C1 segment of cervical spinal cord (tissue), 14 donors: Measurements from ENCODE around the gene TRABD.
A peak's percentile ranks its signal among the peaks of the same experiment; 100 is the strongest.
"Not testable (repeated sequence)": the region's sequence is repeated elsewhere in the genome, so short reads cannot be mapped to it uniquely, and the experiment has no call there.

Experiments
- DNase-seq, 14 donors: peaks; one replicate each; lab custom pipeline; 2025; lab: John Stamatoyannopoulos, UW

The TRABD gene, protein sequence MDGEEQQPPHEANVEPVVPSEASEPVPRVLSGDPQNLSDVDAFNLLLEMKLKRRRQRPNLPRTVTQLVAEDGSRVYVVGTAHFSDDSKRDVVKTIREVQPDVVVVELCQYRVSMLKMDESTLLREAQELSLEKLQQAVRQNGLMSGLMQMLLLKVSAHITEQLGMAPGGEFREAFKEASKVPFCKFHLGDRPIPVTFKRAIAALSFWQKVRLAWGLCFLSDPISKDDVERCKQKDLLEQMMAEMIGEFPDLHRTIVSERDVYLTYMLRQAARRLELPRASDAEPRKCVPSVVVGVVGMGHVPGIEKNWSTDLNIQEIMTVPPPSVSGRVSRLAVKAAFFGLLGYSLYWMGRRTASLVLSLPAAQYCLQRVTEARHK

DNA sequence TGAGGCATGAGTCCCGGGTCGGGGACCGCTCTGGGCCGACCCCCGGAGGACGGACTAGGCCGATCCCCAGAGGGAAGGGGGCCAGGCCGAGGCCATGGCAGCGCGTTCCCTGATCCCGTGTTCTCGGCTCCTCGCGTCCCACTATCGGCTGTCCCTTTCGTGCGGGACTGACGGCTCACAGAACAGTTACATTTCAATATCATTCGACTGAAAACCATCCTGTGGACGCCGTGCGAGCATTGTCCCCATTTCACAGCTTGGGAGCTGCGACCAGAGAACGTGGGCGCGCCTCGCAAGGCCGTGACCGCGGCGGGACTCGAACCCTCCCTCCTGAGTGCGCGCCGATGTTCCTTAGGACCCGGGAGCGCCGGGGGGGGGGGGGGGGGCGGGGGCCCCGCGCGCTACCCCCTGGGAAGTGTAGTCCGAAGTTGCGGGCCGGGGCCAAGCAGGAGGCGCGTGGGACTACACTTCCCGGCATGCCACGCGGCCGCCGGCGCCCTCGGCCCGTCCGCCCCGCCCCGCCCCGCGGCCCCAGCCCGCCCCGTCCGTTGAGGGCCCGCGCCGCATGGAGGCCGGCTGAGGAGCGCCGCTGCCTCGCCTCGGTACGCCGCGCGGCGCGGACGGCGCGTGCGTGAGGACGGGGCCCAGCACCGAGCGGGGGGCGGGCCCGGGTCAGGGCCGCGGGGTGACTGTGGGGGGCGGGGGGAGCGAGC lies at the start of gene TRABD:
TSS of gene TRABD (plus strand) at position 539 of the 713 bp plus-strand sequence. CDS start 7,148 bp downstream, outside the sequence.
- peak in 13 of 14 donors; percentile 47 to 92 (median 79) for DNase-seq

GRCh38 chr22:50136581-50137015 lies 49.1 kb upstream of the TRABD start:
- no peak for DNase-seq

GRCh38 chr22:50137277-50137676 lies 48.4 kb upstream of the TRABD start:
- DNase-seq = not testable (repeated sequence)

DNA sequence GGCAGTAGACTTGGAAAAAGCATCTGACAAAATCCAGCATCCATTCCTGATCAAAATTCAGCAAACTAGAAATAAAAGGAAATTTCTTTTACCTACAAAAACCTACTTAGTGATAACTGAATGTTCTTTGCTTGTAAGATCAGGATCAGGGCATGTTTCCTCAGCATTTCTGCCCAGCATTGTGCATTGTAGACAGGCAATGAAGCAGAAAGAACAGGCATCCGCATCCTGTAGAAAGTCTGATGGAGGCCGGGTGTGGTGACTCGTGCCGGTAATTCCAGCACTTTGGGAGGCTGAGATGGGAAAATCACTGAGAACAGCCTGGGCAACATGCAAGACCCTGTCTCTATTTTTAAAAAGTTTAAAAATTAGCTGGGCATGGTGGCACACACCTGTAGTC lies 47.7 kb upstream of the TRABD start:
- DNase-seq = no peak

DNA sequence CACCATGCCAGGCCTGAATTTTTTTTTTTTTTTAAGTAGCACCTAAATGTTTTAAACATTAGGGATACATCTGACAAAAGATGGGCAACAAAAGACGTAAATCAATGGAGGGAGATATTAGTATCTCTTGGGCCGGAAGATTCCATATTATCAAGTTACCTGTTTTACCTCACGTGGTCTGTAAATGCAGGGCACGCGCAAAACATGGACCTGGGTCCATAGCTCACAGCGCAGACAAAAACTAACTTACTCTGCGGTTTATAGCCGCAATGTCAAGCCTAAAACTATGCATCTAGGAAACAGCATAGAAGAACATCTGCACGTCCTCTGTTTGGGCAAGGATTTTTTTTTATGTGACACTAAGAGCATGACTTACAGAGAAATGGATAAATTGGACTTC lies 46.7 kb upstream of the TRABD start:
- DNase-seq = no peak

DNA sequence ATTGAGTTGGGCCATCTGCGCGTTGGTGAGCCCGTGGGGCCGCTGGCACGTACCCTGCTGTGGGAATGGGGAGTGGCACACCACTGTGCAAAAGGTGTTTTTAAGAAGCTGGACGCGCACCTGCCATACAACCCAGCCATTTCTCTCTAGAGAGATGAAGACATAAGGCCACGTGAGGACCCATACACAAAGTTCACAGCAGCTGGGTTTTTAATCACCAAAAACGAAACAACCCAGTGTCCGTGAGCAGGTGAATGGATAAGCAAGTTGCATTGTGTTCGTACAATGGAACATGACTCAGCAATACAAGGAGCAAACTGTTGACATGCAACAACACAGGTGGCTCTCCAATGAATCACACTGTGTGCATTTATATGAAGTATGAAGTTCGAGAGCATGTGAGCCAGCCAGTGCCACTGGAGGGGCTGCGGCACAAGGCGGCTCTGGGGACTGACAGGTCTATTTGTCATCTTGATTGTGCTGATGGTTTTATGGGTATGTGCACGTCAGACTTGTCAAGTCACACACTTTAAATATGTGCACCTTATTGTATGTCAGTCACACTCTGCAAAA lies 45.8 kb upstream of the TRABD start:
- no peak for DNase-seq

- no peak for DNase-seq
Observed at GRCh38 chr22:50140615-50141014, 45.1 kb upstream of the TRABD start.

- DNase-seq = no peak
Observed at GRCh38 chr22:50141462-50141861, 44.3 kb upstream of the TRABD start.

DNA sequence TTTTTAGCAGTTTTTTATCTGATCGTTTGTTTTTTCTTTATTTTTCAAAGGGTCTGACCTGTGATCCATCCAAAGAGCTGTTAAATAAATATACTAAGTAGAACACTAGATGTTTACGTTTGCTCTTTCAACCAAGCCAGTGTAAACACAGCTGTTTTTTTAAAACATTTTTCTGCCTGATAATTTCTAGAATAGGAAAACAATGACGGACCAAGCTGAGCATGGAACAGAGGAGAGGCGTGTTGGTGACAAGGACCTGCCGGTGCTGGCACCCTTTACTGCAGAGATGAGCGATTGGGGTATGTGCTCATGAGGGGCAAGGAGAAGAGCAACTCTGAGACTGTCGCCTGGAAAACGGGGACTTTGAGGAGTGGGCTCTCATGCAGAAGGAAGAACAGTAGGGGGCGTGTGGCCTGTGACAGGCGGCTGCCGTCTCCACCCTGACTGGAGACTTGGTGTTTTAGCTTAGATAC lies 43.8 kb upstream of the TRABD start:
- no peak for DNase-seq

DNA sequence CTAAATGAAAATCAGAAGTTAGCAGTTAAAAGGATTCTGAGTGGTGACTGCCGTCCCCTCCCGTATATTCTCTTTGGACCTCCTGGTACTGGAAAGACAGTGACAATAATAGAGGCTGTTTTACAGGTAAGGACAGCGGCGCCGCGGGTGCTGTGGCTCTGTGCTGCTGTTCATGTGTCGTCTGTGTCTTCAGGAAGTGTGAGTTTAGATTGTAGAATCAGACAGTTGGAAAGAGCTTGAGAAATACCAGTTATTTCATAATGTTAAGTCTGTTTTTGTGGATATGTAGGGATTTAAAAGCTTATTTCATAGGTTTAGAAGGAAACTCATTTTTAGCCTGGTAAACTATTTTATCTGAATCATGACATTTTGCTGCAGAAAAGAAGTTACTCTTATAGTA lies 42.6 kb upstream of the TRABD start:
- DNase-seq = no peak

DNA sequence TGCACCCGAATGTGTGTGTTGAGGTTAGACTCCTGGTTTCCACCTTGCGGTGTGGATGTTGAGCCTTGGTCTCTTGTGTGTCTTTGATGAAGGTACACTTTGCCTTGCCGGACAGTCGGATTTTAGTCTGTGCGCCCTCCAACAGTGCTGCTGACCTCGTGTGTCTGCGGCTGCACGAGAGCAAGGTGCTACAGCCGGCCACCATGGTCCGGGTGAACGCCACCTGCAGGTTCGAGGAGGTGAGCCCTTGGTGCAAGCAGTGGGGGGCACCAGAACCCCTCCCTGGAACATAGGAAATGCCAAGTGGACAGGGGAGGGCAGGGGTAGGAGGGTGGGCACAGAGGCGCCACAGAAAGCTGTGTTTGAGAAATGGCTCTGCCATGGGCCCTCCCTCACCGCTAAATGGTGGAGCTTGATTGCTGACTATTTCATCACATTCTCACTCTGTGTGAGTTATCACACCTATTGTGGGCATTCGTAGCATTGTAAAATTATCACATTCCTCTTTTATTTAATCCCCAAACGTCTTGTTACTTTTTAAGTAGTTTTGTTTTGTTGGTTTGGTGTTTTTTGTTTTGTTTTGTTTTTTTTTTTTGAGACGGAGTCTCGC lies 41.6 kb upstream of the TRABD start:
- DNase-seq = no peak

- DNase-seq = no peak
Observed at GRCh38 chr22:50145721-50146438, 39.8 kb upstream of the TRABD start.

- DNase-seq = peak in 12 of 14 donors; percentile 12 to 77 (median 43)
Observed at GRCh38 chr22:50146439-50147238, 39.1 kb upstream of the TRABD start.

DNA sequence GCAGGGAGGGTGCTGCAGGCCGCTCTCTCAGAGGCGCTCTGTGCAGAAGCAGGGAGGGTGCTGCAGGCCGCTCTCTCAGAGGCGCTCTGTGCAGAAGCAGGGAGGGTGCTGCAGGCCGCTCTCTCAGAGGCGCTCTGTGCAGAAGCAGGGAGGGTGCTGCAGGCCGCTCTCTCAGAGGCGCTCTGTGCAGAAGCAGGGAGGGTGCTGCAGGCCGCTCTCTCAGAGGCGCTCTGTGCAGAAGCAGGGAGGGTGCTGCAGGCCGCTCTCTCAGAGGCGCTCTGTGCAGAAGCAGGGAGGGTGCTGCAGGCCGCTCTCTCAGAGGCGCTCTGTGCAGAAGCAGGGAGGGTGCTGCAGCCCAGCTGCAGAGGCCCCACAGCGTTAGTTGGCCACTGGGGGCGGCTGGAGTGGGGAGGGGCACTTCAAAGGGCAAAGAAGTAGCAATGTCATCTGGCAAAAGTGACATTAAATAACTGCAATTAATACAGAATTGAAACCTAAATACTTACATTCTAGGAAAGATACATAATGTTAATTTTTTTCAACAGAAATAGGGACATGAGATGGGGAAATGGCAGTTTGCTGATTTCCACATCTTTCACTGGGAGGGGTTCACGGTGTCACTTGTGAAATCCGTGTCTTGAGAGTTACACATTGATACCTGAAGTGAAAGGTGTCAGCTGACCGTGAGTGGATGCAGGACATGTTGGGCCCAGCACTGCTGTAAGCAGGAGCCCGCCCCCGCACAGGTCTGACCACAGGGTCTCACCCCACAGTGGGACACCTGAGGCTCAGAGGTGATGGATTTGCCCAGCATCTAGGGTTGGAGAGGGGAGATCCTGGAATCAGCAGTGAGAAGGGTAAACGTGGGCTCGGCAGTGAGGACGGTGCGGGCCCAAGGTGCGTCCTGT lies 38.2 kb upstream of the TRABD start:
- DNase-seq = not testable (repeated sequence)

- no peak for DNase-seq
Observed at GRCh38 chr22:50148166-50148500, 37.6 kb upstream of the TRABD start.

DNA sequence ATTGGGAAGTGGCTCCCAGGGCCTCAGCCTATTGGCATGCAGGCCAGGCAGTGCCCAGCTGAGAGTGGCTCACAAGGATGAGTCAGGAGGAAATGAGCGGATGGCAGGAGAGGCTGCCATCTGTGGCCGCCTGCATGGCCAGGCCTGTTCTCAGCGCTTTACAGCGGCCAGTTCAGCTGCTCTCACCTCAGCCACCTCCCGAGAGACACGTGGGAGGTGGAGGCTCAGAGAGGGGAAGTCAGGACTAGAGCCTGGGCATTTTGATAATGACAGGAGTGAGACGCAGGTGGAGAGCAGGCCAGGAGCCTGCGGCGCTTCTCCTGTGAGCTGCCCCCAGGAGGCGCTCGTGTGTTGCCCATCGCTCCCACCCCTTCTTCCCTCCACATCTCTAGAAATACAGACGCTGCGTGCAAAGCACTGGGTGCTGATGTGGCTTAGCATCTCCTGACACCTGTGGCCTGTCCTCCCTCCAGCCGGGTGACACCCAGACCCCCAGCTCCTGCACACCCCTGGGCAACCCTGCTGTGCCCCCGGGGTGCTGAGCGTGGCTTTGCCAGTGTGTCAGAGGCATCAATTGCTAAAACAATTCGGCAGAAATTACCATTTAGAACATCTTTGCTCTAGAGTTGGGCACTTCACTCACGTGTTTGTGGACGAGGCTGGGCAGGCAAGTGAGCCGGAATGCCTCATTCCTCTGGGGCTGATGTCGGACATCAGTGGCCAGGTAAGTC lies 36.6 kb upstream of the TRABD start:
- DNase-seq = peak in 6 of 14 donors; percentile 14 to 98 (median 41)

GRCh38 chr22:50150161-50151129 lies 35.3 kb upstream of the TRABD start:
- peak in 1 of 14 donors; percentile 85 for DNase-seq
